ENCODE data around the gene EEF1B2.

DNA sequence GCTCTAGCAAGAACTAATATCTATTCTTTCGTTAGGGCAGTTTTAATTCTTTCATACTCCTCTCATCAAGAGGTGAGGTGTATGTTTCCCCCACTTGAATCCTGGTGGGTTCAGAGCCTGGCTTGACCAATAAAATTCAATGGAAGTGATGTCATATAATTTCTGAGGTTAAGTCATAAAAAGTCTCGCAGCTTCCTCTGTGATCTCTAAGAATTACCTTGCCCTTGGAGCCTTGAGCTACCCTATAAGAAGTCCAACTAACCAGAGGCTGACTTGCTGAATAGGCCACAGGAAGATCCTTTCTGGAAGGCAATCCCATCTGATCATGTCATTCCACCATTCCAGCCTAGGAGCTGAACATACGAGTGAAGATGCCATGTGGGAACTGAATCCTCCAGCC is 47.6 kb upstream of the EEF1B2 start:
- no peak for TF ChIP-seq PHF8 (conservative IDR thresholded peaks at IDR 0.05; ENCODE audit: low read depth, low read length)
- TF ChIP-seq, protein P1, sequence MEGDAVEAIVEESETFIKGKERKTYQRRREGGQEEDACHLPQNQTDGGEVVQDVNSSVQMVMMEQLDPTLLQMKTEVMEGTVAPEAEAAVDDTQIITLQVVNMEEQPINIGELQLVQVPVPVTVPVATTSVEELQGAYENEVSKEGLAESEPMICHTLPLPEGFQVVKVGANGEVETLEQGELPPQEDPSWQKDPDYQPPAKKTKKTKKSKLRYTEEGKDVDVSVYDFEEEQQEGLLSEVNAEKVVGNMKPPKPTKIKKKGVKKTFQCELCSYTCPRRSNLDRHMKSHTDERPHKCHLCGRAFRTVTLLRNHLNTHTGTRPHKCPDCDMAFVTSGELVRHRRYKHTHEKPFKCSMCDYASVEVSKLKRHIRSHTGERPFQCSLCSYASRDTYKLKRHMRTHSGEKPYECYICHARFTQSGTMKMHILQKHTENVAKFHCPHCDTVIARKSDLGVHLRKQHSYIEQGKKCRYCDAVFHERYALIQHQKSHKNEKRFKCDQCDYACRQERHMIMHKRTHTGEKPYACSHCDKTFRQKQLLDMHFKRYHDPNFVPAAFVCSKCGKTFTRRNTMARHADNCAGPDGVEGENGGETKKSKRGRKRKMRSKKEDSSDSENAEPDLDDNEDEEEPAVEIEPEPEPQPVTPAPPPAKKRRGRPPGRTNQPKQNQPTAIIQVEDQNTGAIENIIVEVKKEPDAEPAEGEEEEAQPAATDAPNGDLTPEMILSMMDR (IDR thresholded peaks at IDR 0.05; ENCODE audit: control extremely low read depth in 1 of 3, insufficient read depth in 1 of 3, low read depth in 1 of 3, low read length in 3 of 3) = no peak
- no peak for TF ChIP-seq POLR2A (IDR thresholded peaks at IDR 0.05; ENCODE audit: control extremely low read depth in 1 of 2, low read depth in 2 of 2, low read length in 2 of 2)
- no peak for TF ChIP-seq ASH2L (IDR thresholded peaks at IDR 0.05; ENCODE audit: low read length)
- no peak for TF ChIP-seq GABPA (IDR thresholded peaks at IDR 0.05; ENCODE audit: borderline replicate concordance, insufficient read depth, low read length)
- no peak for TF ChIP-seq CREB1 (IDR thresholded peaks at IDR 0.05)
- TF ChIP-seq RFX5 (IDR thresholded peaks at IDR 0.05; ENCODE audit: borderline replicate concordance, low read depth, low read length) = no peak
- TF ChIP-seq POLR2AphosphoS5 (IDR thresholded peaks at IDR 0.05; ENCODE audit: low read depth, low read length) = no peak
- no peak for TF ChIP-seq SIN3A (conservative IDR thresholded peaks at IDR 0.05 in 1 of 2, IDR thresholded peaks at IDR 0.05 in 1 of 2; ENCODE audit: low read depth in 1 of 2, low read length in 2 of 2)
- TF ChIP-seq EGR1 (IDR thresholded peaks at IDR 0.05; ENCODE audit: borderline replicate concordance, low read depth, low read length) = no peak
- no peak for TF ChIP-seq KDM1A (IDR thresholded peaks at IDR 0.05; ENCODE audit: borderline replicate concordance, low read length)
- TF ChIP-seq HDAC6 (IDR thresholded peaks at IDR 0.05; ENCODE audit: low read depth, low read length) = no peak
- TF ChIP-seq GTF2F1 (IDR thresholded peaks at IDR 0.05; ENCODE audit: borderline replicate concordance, low read depth, low read length) = no peak

Data from H1 (cell line).